CD4-positive, alpha-beta T cell treated with Interleukin-17A for 1 hour (primary cell): Measurements from ENCODE around the gene USP16.
"Not testable (repeated sequence)": the region's sequence is repeated elsewhere in the genome, so short reads cannot be mapped to it uniquely, and the experiment has no call there.

Experiments
- DNase-seq: peaks from one replicate; pipeline ENCODE4 v3.0.0-alpha.2; 2020

The USP16 gene

DNA sequence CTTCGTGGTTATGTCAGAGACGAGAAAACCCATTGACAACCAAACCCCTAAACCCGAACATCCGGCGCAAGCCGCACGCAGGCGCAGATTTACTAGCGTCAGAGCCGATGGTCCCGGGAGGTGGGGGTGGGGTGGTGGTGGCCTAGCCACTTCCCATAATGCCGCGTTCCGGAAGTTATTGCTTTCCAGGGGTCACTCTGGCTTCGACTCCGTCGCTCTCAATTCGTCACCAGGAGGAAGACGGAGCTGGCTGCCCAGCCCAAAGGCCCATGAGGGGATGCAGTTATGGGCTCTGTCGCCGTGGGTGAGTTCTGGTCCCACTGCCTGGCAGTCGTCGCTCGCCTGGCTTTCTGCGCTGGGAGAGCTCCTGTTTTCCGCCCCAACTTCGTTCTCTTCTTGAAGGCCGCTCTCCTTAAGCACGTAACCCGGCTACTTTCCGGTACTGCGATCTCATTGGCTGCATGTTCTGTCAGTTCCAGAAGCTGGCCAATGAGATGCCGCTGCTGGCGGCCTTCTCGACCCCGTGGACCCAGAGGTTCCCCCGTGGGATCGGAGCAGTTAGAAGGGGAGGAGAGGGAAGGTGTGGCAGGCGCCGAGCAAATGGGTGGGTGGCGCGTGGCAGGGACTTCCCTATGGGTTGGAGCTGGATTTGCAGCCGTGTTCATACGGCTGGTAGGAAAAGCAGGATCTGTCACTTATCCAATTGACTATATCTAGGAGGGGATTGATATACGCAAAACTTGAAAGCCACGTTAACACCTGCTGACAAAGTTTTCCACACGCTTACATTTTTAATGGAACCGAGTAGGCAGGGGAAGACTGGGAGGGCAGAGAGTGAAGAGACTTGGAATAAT lies at the start of gene USP16:
USP16 (plus strand) TSS at position 195 of the 854 bp plus-strand sequence. CDS start 3,246 bp downstream, outside the sequence.
- DNase-seq: peak; percentile 98

- no peak for DNase-seq
Measured at GRCh38 chr21:28975397-28975796, 49.1 kb upstream of the USP16 start.

DNA sequence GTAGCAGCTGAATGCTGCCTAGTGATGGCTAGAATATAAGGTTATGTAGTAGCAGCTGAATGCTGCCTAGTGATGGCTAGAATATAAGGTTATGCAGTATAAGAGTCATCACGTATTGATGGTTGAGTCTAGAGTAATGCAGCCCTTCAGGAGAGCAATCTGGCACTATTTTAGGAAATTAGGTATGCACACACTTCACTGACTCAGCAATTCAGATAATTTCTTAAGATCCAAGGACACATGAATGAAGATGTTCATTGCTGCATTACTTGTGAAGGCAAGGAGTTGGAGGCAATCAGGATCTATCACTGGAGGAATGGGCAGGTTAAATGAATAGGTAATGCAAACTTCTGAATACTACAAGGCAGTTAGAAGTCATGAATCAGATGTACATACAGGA lies 45.4 kb upstream of the USP16 start:
- DNase-seq: no peak

- no peak for DNase-seq
Measured at GRCh38 chr21:28982637-28983036, 41.8 kb upstream of the USP16 start.

GRCh38 chr21:28986677-28987076 lies 37.8 kb upstream of the USP16 start:
- DNase-seq: no peak

DNA sequence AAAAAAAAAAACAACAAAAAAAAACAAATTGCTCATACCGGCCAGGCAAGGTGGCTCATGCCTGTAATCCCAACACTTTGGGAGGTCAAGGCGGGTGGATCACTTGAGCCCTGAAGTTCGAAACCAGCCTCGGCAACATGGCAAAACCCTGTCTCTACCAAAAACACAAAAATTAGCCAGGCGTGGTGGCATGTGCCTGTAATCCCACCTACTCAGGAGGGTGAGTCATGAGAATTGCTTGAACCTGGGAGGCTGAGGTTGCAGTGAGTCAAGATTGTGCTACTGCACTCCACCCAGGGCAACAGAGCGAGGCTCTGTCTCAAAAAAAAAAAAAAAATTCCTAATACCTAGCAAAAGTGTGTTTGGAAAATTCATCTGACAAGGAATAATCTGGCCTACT lies 36.3 kb upstream of the USP16 start:
- not testable (repeated sequence) for DNase-seq

DNA sequence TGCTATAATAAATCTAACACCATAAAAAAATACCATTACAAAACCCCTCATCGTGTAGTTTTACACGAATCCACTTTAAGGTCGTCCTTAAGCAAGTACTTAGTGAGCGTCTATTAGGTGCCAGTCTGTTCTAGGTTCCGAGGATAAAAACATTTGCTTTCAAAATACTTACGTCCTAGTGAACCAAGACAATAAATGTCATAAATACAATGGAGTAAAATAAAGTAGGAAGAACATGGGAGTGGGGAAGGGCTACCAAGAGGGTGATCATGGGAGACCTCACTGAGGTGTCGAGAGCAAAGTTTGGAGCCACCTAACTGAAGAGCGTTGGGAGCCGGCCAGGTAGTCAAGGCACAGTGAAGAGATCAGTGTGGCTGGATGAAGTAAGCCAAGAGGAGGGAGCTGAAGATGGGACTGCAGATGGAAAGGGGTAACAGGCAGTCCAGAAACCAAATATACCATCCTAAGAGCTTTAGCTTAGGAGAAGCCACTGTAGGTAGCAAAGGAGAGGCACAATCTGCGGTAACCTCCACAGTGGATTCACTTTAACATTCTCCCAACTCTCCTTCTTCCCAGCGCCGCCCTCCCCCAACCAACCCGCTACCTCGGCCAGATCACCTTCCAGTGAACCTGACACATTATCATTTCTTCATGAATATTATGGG lies 32.5 kb upstream of the USP16 start:
- DNase-seq: no peak

DNA sequence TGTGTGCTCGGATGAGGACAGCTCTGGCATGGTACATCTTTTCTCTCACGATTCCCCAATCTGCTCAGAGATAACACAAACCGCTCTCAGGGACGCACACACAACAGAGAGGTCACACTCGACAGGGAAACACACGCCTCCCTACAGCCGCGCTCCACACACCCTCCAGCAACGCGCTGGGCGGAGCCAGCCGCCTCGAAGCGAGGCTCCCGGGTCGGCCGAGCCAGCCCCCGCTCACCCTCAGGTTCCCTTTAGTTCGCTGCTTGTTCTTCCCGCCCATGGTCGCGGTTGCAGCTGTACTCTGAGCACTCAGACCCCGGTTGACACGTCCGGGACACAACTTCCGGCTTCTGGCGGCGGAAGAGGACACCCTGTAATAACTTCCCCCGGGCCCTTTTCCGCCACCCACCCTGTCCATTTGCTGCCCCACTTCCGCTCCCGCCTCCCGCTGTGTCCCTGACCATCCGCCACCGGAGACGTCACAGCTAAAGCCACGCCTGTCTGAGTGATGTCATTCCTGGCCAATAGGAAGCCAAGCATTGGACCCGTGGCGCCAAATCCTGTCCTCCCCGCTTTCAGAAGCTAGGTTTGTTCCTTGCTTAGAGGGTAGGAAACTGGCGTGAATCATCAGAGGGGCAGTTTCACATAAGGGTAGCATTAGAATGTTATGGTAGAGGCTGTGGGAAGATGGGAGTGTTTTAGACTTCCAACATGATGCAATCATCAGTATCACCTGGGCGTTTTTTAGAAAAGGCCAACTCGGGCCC lies 31.8 kb upstream of the USP16 start, which contains the start of gene LTN1:
LTN1 (minus strand) TSS at position 352 of the 767 bp plus-strand sequence; CDS start at position 280, 72 bp downstream.
- DNase-seq: peak; percentile 99

DNA sequence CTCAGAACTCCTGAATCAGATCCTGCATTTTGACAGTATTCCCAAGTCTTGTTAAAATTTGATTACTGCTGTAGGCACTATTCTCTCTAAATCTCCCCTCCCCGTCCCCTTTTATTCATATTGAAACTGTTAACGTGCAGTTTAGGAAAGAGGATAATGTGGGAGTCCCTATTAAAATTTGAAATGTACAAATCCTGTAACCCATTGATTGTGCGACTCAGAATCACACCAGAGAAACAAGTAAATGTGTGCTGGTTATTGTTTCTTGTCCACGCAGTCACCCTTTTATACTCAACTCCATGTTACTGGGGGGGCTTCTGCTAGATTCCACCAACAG lies 31.2 kb upstream of the USP16 start:
- no peak for DNase-seq

DNA sequence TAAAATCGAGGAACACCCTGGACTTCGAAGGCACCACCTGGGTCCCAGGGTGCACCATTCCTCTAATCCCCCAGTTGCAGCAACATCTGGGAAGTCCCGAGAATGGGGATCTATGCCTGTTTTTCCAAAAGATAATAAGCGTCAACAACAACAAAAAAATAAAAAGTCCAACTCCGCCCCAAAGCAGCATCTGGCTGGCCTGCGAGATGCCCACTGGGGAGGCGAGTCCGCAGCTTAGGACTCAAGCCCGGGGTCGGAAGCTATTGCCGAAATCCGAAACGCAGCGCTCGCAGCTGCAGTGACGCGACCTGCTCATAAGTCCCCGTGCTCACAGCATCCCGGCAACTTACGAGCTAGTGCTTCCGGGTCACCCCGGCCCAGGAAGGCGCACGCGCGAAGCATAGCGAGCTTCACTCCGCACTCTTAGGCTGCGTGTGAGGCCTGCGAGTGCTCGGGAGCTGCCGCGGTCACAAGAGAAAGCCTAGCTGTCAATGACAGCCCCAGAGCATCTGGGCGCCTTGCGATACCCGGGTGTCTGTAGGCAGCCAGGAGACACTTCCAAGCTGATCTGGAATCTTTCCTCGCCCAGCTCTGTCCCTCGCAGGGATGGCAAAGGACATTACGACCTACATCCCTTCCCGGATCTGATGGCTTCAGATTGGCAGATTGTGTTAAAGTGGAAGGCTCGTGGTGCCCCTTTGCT lies 21.9 kb upstream of the USP16 start:
- peak; percentile 97 for DNase-seq

GRCh38 chr21:29005696-29006095 lies 18.8 kb upstream of the USP16 start:
- no peak for DNase-seq

DNA sequence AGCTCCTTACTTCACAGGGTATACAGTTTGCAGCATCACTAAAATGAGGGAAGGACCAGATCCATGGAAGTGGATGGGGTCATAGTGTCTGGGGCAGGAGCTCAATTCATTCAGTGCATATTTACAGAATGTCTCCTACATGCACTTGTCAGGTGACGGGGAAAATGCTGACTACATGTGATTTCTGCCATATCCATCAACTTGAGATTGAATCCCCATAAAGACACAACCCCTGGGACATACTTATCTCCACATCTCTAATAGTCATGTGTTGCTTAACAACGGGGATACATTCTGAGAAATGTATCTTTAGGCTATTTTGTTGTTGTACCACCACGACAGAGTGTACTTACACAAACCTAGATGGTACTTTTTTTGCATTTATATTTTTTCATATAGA lies 17.3 kb upstream of the USP16 start:
- DNase-seq: no peak

DNA sequence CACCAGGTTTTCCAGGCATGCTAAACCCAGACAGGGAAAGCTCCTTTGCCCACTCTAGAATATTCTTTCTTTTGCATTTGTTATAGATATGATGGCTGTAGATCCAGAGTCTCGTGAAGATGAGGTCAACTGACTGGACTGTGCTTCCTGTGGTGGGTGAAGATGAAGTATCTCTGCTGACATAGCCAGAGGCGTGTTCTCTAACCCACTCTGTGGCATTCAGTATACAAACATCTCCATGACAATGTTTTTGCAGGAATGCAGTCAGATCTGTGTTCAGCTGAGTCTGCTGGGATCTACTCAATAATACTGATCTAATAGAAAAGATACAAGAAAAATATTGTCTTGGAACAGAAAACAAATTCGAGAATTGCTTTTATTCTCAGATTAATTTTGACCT lies 16.7 kb upstream of the USP16 start:
- DNase-seq: no peak

DNA sequence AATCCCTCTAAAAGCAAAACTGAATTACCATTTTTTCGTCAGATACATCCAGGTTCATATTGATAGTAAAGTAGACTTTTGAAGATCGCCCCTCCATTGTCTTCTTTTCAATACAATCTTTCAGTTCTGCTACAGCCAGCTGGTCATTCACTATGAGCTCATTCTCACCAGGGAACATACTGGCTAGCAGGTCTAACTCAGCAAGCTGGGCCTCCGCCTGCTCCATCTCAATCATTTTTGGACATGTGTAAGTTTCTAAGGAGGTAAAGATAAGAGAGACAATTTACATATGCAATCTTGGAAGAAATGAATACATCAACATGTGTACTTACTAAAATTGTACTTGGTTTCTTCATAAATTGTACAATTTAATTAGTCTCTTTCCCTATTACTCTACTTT lies 16.1 kb upstream of the USP16 start:
- DNase-seq: no peak

DNA sequence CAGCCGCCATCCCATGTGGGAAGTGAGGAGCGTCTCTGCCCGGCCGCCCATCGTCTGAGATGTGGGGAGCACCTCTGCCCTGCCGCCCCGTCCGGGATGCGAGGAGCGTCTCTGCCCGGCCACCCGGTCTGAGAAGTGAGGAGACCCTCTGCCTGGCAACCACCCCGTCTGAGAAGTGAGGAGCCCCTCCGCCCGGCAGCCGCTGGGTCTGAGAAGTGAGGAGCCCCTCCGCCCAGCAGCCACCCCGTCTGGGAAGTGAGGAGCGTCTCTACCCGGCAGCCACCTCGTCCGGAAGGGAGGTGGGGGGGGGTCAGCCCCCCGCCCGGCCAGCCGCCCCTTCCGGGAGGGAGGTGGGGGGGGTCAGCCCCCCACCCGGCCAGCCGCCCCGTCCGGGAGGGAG lies 13.2 kb upstream of the USP16 start:
- not testable (repeated sequence) for DNase-seq

- peak; percentile 8 for DNase-seq
Measured at GRCh38 chr21:29017639-29018237, 6.7 kb upstream of the USP16 start.

- no peak for DNase-seq
Measured at GRCh38 chr21:29018540-29018939, 5.9 kb upstream of the USP16 start.

- peak; percentile 50 for DNase-seq
Measured at GRCh38 chr21:29022166-29022565, 2.3 kb upstream of the USP16 start.

DNA sequence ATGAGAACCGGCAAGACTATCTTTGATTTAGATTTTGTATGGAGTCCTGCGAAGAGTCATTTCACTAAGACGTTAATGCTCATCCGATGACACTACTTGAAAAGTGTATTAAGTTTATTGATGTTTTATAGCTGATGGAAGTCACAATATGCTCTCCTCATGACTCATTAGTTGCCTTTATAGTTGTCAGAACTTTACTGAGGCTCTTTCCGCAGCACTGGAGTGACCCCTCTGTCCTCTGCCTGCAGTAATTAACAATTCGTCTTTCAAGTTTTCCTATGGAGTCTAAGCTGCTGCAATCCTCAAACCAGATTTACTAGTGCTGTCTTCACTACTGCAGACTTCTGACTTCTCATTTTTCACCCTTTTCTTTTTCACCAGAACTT lies 853 bp downstream of the USP16 start:
- peak; percentile 40 for DNase-seq

DNA sequence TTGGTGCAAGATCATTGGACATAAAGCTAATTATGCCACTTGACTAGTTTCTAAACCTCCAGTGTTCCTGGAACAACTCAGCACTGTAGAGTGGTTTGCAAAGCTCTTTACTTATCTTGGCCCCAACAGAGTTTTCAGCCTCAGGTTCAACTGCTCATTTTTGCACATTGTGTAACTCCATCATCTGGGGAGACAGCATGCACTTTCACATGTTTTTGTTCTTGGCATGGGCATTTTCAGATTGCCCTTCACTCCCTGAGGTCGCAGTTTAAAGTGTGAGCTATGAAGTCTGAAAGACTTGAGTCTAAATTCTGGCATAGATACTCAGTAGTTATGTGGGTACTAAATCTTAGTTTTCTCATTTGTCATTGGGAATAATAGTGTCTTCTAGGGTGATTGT lies 5.1 kb downstream of the USP16 start:
- no peak for DNase-seq

DNA sequence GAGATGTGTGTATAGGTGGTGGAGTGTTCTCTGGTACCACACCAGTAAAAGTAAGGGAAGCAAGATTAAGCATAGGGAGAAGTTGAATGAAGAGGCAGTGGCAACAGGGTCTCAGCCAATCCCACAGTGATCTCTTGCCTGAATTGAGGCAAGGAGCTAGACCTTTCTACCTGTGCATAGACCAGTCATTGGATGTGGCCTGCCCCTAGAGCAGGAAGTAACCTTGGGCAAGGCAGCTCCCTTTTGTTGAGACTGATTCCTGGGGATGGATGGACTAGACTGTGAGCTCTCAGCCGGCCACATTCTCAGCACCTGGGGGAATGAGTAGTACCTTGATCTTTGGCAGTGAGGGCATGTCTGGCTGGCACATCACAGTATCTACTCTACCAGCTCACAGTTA lies 6.4 kb downstream of the USP16 start:
- no peak for DNase-seq

- no peak for DNase-seq
Measured at GRCh38 chr21:29033301-29033700, 8.8 kb downstream of the USP16 start.

GRCh38 chr21:29033871-29034270 lies 9.4 kb downstream of the USP16 start:
- no peak for DNase-seq
